Germinal center (tissue), 1 donor: Measurements from ENCODE around the gene HSPA5.
"Not testable (repeated sequence)": the region's sequence is repeated elsewhere in the genome, so short reads cannot be mapped to it uniquely, and the experiment has no call there.

ENCODE experiments used
- DNase-seq: peaks from one replicate; pipeline ENCODE4 v3.0.0; 2012; ENCODE audit warnings: mixed read lengths, low spot score

Gene HSPA5

GRCh38 chr9:125241863-125242739 is 958 bp upstream of the HSPA5 start:
- DNase-seq = no peak

GRCh38 chr9:125240649-125240999 is 519 bp downstream of the HSPA5 start:
- peak; percentile 22 for DNase-seq

GRCh38 chr9:125239631-125240597 is 1.2 kb downstream of the HSPA5 start:
- no peak for DNase-seq

GRCh38 chr9:125238915-125239446 is 2.2 kb downstream of the HSPA5 start:
- DNase-seq = no peak

- no peak for DNase-seq
Observed at GRCh38 chr9:125238127-125238914, 2.8 kb downstream of the HSPA5 start.

GRCh38 chr9:125236520-125237159 is 4.5 kb downstream of the HSPA5 start:
- not testable (repeated sequence) for DNase-seq

- DNase-seq = no peak
Observed at GRCh38 chr9:125235804-125236519, 5.2 kb downstream of the HSPA5 start.

GRCh38 chr9:125234099-125234498 is 7.0 kb downstream of the HSPA5 start:
- DNase-seq = not testable (repeated sequence)

GRCh38 chr9:125233678-125234077 is 7.5 kb downstream of the HSPA5 start:
- DNase-seq = no peak

- no peak for DNase-seq
Observed at GRCh38 chr9:125227761-125228160, 13.4 kb downstream of the HSPA5 start.

- DNase-seq = not testable (repeated sequence)
Observed at GRCh38 chr9:125224858-125225257, 16.3 kb downstream of the HSPA5 start.

GRCh38 chr9:125218621-125219020 is 22.5 kb downstream of the HSPA5 start:
- no peak for DNase-seq

GRCh38 chr9:125214186-125214585 is 27.0 kb downstream of the HSPA5 start:
- no peak for DNase-seq

GRCh38 chr9:125204477-125204876 is 36.7 kb downstream of the HSPA5 start:
- DNase-seq = no peak

GRCh38 chr9:125202846-125203618 is 38.1 kb downstream of the HSPA5 start:
- DNase-seq = no peak

GRCh38 chr9:125200216-125201047 is 40.7 kb downstream of the HSPA5 start, which contains the start of gene RABEPK:
RABEPK (plus strand) TSS chr9:125200542; CDS start chr9:125203014, 2,472 bp downstream.
- peak; percentile 94 for DNase-seq

- not testable (repeated sequence) for DNase-seq
Observed at GRCh38 chr9:125195591-125195990, 45.6 kb downstream of the HSPA5 start.

- DNase-seq = not testable (repeated sequence)
Observed at GRCh38 chr9:125194466-125194865, 46.7 kb downstream of the HSPA5 start.

GRCh38 chr9:125190361-125190801 is 50.8 kb downstream of the HSPA5 start:
- no peak for DNase-seq
